ENCODE results near the gene POC1A.

POC1A gene

DNA sequence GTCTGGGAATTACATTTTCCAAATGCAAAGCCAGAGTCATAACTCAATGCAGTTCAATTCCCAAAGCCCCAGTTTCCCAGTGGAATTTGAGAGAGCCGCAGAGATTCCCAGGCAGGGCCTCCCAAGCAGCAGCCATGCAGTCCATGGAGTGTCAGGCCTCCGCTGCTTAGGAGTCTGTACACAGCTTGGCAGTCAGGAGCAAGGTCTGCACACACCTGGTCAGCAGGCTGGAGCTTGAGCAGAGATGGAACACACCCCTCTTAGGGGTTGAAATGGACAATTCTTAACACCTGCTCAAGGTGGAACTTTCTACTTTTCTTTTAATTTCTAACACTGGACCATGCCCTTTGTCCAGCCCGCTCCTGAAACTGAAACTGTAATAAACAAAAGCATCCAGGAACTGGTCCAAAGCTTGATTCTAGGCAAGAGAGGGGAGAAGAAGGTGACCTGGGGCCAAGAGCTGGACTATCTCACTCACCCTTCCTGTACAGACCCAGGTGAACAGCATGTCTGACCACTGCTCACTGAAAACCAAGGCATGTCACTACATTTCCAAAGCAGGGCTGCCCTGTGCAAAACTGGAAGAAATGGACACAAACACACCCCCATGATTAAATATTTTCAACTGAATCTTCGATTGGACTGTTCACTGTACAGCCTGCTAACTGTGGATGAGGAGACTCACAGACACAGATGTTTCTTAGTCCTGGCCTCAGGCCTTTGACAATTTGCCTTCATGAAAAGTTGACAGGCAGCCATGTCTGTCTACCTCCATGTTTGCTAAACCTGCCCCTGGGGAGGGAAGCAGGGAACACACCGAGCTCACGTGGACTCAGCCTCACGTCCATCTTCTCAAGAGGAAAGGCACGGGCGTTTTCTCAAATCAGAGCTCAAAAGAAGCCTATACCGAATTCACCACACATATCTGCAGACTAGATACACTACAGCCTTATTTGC is 49.3 kb downstream of the POC1A start:
- DNase-seq (ENCODE audit: low read depth in 2 of 2), result no peak

- DNase-seq (ENCODE audit: low read depth in 2 of 2), result no peak
These were observed 51.3 kb downstream of the POC1A start for GRCh38 chr3:52102934-52103333.

- no peak for DNase-seq (ENCODE audit: low read depth in 2 of 2)
These were observed 55.2 kb downstream of the POC1A start for GRCh38 chr3:52099001-52099401.

DNA sequence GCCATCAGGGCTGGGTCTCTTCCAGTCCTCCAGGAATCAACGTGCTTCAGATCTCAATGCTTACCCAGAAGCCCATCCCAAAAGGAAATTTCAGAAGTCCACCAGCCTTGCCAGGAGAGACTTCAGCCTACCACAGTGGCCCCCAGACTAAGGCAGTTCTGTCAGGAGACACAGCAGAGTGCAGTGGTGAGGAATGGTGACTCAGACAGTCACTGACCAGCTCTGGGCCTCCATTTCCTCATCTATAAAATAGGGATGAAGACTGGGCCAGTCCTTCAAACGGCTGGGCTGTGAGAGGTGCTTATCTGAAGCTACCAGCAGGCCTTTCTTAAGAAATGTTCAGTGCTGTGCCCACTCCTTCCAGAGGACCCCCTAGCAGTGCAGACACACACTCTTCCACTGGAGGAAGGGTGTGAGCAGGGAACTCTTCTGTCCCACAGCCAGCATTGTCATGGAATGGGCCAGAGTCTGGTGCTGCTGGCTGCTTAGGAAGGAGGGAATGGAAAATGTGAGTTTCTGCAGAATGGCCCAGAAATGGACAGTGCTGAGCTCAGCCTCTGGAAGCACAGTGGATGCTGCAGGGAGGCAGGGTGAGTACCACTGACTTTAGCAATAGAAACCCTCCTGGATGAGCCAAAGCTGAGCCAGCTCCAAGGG is 56.2 kb downstream of the POC1A start:
- DNase-seq (ENCODE audit: low read depth in 2 of 2), result no peak

DNA sequence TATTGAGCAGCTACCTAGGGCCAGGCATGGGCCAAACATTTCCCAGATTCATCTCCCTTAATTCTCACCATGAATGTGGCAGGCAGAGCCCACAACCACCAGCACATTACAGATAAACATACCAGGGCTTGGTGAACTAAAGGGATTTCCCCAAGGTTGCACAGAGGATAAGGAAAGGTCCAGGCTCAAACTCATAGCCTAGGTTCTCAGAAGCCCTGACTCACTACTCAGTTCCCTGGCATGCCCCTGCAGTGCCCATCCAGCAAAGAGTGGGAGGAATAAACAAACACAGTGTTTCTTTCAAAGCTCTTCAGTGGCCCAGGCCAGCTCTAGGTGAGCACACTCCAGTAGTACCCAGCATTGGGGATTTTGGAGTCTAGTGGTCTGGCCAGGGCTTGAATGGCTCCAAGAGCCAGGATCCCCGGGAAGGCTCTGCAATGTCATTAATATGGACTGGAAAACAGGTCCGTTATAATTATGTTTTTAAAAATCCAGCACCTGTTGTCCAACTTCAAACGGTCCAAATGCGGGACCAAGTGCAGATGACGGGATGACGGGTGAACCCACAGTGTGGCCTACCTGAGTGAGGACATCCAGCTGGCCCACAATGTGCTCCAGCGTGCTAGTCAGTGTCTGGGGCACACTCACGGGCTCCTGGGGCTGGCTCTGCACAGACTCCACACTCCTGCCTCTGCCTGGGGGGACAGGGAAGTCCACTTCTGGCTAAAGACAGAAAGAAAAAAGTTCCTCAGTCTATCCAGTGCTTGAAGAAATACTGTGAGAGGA is 58.0 kb downstream of the POC1A start:
- DNase-seq (ENCODE audit: low read depth in 2 of 2), result no peak

GRCh38 chr3:52094571-52095485 is 59.4 kb downstream of the POC1A start:
- DNase-seq (ENCODE audit: low read depth in 2 of 2), result no peak

- DNase-seq (ENCODE audit: low read depth in 2 of 2), result no peak
These were observed 60.3 kb downstream of the POC1A start for GRCh38 chr3:52093756-52094545.

GRCh38 chr3:52092891-52093290 is 61.3 kb downstream of the POC1A start:
- DNase-seq (ENCODE audit: low read depth in 2 of 2), result no peak

- no peak for DNase-seq (ENCODE audit: low read depth in 2 of 2)
These were observed 62.0 kb downstream of the POC1A start for GRCh38 chr3:52092271-52092660.

GRCh38 chr3:52091586-52092270 is 62.5 kb downstream of the POC1A start:
- DNase-seq (ENCODE audit: low read depth in 2 of 2), result no peak

- no peak for DNase-seq (ENCODE audit: low read depth in 2 of 2)
These were observed 63.2 kb downstream of the POC1A start for GRCh38 chr3:52090933-52091468.

DNA sequence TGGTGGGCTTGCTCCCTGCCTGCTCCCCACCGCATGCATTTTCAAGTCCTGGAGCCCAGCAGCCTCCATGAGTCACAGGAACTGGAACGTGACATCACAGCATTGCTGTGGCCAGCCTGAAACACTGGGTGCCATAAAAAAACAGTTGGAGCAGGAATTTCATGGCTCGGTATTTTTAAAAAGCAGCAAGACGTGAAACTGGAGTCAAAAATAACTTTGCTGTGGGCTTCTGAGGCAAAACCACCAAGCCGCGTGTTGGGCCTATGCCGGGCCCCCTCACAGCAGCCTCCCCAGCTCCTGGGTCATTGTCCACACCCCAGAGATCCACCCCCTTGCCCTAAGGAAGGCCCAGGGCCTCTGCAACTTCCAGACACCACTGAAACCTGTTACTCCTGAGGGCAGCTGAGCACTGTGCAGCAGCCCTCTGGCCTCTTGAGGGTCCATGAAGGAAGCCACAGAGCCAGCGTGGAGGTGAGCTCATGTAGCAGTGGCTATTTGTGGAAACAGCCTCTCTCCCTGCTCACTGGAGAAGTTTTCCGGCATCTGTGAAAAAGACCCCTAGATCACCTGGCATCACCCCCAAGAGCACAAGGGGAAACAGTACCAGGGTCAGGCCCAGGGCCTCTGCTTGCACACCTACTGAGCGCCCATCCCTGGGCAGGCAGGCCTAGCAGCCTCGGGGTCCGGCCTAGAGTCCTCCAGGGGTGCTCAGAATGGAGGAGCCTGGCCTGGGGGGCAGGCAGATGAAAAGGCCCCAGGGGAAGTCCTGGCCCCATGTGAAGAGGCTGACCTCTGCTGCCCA is 63.9 kb downstream of the POC1A start:
- no peak for DNase-seq (ENCODE audit: low read depth in 2 of 2)

DNA sequence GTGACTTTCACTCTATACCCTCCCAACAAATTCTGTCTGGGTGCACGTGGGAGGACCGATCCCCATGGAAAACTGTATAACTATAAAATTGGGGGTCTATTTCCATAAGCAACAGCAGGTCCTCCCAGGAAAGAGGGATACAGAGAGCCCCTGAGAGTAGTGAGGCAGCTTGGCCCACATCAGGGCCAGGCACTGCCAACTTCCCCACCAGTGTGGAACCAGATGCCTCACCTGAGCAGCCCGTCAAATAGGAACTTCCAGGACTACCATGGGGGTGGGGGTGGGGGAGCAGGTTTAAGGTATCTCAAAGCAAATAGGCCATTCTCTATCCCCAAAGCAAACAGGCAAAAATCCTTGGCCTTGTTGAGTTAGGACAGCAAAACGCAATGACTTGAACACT is 64.5 kb downstream of the POC1A start:
- no peak for DNase-seq (ENCODE audit: low read depth in 2 of 2)

GRCh38 chr3:52088445-52089367 is 65.5 kb downstream of the POC1A start:
- no peak for DNase-seq (ENCODE audit: low read depth in 2 of 2)

DNA sequence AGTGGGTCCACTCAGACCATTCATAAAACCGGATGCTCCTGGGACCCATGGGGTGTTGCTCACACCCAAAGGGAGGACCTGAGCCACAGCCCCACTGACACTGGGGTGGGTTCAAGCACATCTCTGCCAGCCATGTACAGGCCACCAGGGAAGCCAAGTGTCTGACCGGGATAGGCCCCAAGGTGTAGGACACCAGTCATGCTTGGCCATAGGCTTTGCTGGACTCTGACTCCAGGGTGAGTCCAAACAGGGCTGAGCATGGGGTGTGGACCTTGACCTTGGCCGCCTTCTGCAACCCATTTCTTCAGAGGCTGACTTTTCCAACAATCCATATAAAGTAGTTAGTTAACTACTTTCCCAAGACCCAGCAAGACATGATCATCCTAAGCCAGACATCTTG is 66.5 kb downstream of the POC1A start:
- no peak for DNase-seq (ENCODE audit: low read depth in 2 of 2)

- no peak for DNase-seq (ENCODE audit: low read depth in 2 of 2)
These were observed 67.1 kb downstream of the POC1A start for GRCh38 chr3:52086976-52087663.

- DNase-seq (ENCODE audit: low read depth in 2 of 2), result no peak
These were observed 67.8 kb downstream of the POC1A start for GRCh38 chr3:52086461-52086860.

Data from stimulated activated CD4-positive, alpha-beta T cell treated with anti-CD3 and anti-CD28 coated beads, Interleukin-15, amount 100 ng/mL, for 48 hours (primary cell).